GM10266 (cell line): ENCODE data around the gene DENND4A.

Experiments used
- DNase-seq: peaks from one replicate; pipeline ENCODE4 v3.0.0; 2012; ENCODE audit errors: extremely low spot score
- TF ChIP-seq, protein P1 (sequence below): IDR thresholded peaks from 2 replicates; pipeline ENCODE4 v1.5.1; 2012; ENCODE audit warnings: mild to moderate bottlenecking, low read depth; ENCODE audit not compliant: control insufficient read depth, insufficient read depth; ENCODE audit errors: missing control alignments

The DENND4A gene

DNA sequence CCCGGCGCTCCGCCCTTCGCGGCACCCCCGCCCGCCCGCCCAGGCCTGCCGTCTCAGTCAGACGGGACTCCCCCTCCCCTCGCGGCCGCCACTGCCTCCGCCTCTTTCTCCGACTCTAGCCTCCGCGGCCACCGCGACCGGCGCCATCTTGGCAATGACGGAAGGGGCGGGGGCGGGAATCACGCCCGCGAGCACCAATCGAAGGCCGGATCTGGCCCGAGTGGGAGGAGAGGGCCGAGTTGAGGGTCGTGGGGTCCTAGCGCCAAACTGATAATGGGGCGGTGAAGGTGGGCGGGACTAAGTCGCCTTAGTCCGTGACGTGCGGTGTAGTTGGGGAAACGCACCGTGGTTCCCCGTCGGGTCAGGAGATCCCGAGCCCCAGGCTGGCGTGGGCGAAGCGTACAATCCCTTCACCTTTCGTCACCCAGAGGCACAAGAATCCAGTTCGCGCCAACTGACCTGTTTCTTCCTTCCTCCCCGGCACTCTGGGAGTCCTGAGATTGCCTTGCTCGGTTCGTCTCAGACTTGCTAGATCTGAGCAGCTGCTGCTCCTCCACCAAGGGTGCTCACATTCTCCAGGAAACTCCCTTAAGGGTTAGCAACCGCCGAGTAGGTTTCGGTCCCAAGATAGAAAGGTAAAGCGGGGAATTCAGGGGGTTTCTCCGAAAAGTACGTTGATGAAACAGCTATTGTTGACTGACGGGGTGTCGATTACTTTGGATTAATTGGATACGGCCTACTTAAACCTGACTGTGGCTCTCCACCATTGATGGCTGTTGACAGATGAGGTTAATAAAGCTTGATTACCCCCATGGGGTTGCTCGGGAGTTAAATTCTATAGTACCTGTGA, at the start of gene DENND4A:
TSS of gene DENND4A (minus strand) at position 156 of the 850 bp plus-strand sequence. CDS start 35,843 bp downstream, outside the sequence.
- peak; percentile 90 for DNase-seq
- TF ChIP-seq, protein P1, sequence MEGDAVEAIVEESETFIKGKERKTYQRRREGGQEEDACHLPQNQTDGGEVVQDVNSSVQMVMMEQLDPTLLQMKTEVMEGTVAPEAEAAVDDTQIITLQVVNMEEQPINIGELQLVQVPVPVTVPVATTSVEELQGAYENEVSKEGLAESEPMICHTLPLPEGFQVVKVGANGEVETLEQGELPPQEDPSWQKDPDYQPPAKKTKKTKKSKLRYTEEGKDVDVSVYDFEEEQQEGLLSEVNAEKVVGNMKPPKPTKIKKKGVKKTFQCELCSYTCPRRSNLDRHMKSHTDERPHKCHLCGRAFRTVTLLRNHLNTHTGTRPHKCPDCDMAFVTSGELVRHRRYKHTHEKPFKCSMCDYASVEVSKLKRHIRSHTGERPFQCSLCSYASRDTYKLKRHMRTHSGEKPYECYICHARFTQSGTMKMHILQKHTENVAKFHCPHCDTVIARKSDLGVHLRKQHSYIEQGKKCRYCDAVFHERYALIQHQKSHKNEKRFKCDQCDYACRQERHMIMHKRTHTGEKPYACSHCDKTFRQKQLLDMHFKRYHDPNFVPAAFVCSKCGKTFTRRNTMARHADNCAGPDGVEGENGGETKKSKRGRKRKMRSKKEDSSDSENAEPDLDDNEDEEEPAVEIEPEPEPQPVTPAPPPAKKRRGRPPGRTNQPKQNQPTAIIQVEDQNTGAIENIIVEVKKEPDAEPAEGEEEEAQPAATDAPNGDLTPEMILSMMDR, result no peak

GRCh38 chr15:65841121-65841930, 49.2 kb upstream of the DENND4A start:
- TF ChIP-seq, protein P1, result no peak
- DNase-seq, result no peak

GRCh38 chr15:65839985-65840384, 47.9 kb upstream of the DENND4A start:
- DNase-seq, result no peak

DNA sequence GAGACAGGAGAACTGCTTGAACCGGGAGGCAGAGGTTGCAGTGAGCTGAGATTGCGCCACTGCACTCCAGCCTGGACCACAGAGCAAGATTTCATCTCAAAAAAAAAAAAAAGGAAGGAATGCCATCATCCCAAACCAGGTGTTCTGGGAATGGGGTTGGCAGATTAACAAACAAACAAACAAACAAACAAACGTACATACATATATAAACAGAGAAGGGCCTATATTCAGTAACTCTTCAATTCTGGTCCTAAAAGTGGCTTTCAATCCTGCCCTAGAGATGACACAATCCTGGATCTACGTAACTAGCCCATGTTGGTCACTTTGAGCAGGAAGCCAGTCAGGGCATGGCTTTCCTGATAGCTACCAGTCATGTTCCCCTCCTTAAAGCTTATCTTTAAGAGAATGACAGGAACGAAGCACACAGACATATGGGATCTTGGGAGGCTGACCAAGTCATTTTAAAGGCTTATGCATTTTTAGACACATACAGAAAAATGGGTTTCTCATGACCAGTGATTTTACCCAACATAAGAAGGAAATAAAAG, 47.3 kb upstream of the DENND4A start:
- TF ChIP-seq, protein P1, result no peak
- DNase-seq, result no peak

More at GRCh38 chr15:65839985-65840384, 47.9 kb upstream of the DENND4A start:
- TF ChIP-seq, protein P1, result no peak

DNA sequence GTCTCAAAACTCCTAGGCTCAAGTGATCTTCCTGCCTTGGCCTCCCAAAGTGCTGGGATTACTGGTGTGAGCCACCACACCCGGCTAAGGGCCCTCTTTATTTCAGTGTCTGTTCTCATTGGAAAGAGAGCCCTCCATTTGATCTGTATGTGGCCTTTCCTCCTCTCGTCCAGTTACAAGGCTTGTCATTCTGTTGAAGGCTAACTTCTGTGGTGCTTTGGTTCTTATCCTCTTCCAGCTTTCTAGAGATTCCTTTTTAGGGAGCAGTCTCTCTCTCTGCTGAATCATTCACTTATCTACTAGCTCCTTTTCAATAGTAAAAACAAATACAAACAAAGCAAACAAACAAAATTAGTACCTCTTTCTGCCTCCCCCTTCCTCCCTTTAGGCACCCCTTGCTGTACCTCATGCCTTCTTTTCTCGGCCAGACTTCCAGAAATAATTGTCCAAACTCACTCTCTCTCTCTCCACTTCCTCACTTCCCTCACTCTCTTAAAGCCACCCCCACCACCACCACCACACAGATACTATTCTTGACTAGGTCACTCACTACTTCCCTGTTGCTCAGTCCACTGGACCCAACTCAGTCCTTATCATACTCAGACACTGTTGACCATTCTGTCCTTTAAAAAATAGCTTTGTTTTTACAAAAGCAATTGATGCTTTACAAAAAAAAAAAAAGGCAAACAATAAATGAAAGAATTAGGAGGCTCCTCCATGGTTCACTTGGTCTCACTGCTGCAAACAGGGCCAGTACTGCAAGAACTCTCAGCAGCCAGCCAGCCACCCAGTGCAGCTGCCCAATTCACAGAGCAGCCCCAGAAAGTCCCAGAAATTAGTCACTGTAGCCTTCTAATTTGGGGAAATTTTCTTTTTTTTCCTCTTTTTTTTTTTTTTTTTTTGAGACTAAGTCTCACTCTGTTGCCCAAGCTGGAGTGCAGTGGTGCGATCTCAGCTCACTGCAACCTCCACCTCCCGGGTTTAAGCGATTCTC, 45.5 kb upstream of the DENND4A start:
- TF ChIP-seq, protein P1, result no peak
- DNase-seq, result no peak

GRCh38 chr15:65836665-65837064, 44.6 kb upstream of the DENND4A start:
- TF ChIP-seq, protein P1, result peak; percentile 57
- no peak for DNase-seq
